Embryonic facial prominence (tissue), 1 donor: ENCODE data around the gene AACS.
A peak's percentile ranks its signal among the peaks of the same experiment; 100 is the strongest.
"Not testable (repeated sequence)": the region's sequence is repeated elsewhere in the genome, so short reads cannot be mapped to it uniquely, and the experiment has no call there.

Source experiments
- DNase-seq: peaks from one replicate; pipeline ENCODE4 v3.0.0-alpha.2; 2016; ENCODE audit errors: extremely low spot score

Gene AACS

GRCh38 chr12:125065021-125065918, at the start of gene AACS:
TSS of gene AACS (plus strand) at chr12:125065435. CDS start at chr12:125065585, 150 bp downstream.
- DNase-seq, result peak; percentile 30

GRCh38 chr12:125015680-125016310, 49.4 kb upstream of the AACS start:
- DNase-seq, result no peak

- no peak for DNase-seq
Measured at GRCh38 chr12:125017801-125018200, 47.4 kb upstream of the AACS start.

GRCh38 chr12:125018356-125018755, 46.9 kb upstream of the AACS start:
- no peak for DNase-seq

GRCh38 chr12:125021096-125021495, 44.1 kb upstream of the AACS start:
- DNase-seq, result no peak

GRCh38 chr12:125021771-125022170, 43.5 kb upstream of the AACS start:
- DNase-seq, result no peak

- DNase-seq, result no peak
Measured at GRCh38 chr12:125023065-125023464, 42.2 kb upstream of the AACS start.

GRCh38 chr12:125024949-125025563, 40.2 kb upstream of the AACS start:
- DNase-seq, result no peak

GRCh38 chr12:125025606-125026235, 39.5 kb upstream of the AACS start:
- DNase-seq, result no peak

GRCh38 chr12:125028106-125028505, 37.1 kb upstream of the AACS start:
- DNase-seq, result no peak

GRCh38 chr12:125029761-125030358, 35.4 kb upstream of the AACS start:
- no peak for DNase-seq

- not testable (repeated sequence) for DNase-seq
Measured at GRCh38 chr12:125031471-125031870, 33.8 kb upstream of the AACS start.

- no peak for DNase-seq
Measured at GRCh38 chr12:125032466-125033152, 32.6 kb upstream of the AACS start.

GRCh38 chr12:125033288-125033687, 31.9 kb upstream of the AACS start:
- DNase-seq, result no peak

- no peak for DNase-seq
Measured at GRCh38 chr12:125038976-125039625, 26.1 kb upstream of the AACS start.

- no peak for DNase-seq
Measured at GRCh38 chr12:125049093-125049458, 16.2 kb upstream of the AACS start.

- DNase-seq, result no peak
Measured at GRCh38 chr12:125050446-125050845, 14.8 kb upstream of the AACS start.

GRCh38 chr12:125050868-125051267, 14.4 kb upstream of the AACS start:
- DNase-seq, result no peak

GRCh38 chr12:125053821-125054220, 11.4 kb upstream of the AACS start:
- DNase-seq, result no peak

- no peak for DNase-seq
Measured at GRCh38 chr12:125055591-125055990, 9.6 kb upstream of the AACS start.

- no peak for DNase-seq
Measured at GRCh38 chr12:125056306-125056705, 8.9 kb upstream of the AACS start.
